Measurements from ENCODE around the gene OR4C13.
"Not testable (repeated sequence)": the region's sequence is repeated elsewhere in the genome, so short reads cannot be mapped to it uniquely, and the experiment has no call there.

OR4C13 gene

DNA sequence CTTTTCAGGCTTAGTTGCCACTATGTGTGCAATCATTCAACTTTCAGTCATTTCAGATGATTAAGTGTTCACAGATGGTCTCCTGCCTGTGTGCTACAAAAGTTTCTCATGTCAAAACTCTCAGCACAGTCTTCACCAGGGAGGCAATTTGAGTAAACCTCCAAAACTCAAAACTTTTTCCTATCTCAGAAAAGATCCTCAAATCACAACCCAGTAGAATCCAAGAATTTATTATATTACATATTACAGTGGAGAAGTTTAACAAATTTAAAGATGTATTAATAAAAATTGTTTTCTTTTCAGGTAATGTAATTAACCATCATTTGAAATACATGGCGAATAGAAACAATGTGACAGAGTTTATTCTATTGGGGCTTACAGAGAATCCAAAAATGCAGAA is at the start of gene OR4C13:
Gene OR4C13 (plus strand): TSS at position 301 of the 400 bp plus-strand sequence. CDS start 32 bp downstream, at position 333.
- DNase-seq, result no peak

DNA sequence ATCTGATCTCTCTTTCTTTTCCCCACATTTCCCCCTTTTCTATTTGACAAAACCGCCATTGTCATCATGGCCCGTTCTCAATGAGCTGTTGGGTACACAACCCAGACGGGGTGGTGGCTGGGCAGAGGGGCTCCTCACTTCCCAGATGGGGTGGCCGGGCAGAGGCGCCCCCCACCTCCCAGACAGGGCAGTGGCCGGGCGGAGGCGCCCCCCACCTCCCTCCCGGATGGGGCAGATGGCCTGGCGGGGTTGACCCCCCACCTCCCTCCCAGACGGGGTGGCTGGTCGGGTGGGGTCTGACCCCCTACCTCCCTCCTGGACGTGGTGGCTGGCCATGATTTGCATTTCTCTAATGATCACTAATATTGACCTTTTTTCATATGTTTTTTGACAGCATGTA is 40.7 kb upstream of the OR4C13 start:
- DNase-seq, result not testable (repeated sequence)

DNA sequence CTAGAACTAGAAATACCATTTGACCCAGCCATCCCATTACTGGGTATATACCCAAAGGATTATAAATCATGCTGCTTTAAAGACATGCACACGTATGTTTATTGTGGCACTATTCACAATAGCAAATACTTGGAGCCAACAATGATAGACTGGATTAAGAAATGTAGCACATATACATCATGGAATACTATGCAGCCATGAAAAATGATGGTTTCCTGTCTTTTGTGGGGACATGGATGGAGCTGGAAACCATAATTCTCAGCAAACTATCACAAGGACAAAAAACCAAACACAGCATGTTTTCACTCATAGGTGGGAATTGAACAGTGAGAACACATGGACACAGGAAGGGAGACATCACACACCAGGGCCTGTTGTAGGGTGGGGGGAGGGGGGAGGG is 3.5 kb upstream of the OR4C13 start:
- DNase-seq, result not testable (repeated sequence)

DNA sequence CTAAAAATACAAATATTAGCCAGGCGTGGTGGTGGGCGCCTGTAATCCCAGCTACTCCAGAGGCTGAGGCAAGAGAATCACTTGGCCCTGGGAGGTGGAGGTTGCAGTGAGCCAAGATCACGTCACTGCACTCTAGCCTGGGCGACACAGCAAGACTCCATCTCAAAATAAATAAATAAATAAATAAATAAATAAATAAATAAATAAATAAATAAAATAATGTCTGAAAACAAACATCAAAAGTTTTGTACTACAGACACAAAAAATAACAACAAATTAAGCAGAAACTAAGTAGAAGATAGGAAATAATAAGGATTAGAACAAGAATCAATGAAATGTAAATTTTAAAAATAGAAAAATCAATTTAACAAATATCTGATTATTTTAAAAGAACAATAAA is 21.2 kb downstream of the OR4C13 start:
- DNase-seq, result not testable (repeated sequence)

DNA sequence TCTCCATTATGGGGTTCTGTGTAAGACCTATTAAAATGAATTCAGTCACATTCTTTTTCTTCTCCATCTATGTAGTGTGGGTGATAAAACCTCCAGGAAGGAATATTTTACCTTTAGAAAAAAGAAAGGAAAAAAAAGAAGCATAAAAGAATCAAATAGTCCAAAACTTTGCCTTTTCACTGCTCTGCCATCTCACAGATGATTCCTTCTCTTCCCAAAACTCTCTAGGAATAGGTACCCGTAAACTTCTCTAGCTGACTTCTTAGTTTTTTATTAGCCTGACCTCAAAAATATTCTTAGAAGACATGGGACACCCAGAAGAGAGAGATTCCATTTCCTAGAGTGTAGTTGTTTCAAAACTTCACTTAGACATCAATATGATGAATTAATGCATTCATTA is 30.2 kb downstream of the OR4C13 start, which contains the start of gene OR4C12:
Gene OR4C12 (minus strand): TSS at position 101 of the 400 bp plus-strand sequence. CDS start 34 bp downstream, at position 67.
- not testable (repeated sequence) for DNase-seq

DNA sequence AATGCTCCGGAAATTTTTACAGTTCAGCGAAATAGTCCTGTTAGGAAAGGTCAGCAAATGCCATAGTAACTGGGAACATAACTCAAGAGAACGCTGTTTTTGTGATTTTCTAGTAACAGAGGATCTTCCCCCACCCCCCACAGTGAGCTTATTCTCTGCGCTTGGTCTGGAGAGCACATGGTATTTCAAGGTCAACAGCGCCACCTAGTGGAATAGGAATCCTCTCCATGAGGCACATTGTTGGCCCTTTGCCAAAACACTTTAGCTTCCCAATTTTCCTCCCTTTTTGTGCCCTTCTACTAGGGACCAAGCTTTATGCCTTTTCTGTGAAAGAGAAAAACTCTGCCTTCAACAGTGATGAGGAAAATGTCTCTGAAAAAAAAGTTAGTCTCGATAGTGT is 43.4 kb downstream of the OR4C13 start:
- peak in 29 of 56 donors; percentile 0 to 66 (median 8) for DNase-seq
